ENCODE results near the gene LAMB1. TPM values are rescaled to one million over a fixed set of nuclear protein-coding genes. Genes with fewer than 3 reads are reported as not detected.

The LAMB1 gene
- total RNA-seq, 1 experiment from 2014 or later: 101 TPM

GRCh38 chr7:107998150-107998549, 4.8 kb downstream of the LAMB1 start:
- BruUV-seq (replicated peaks): no TSS peak
- no peaks in the 10 kb centered on the region for H3K27me3 ChIP-seq (ENCODE audit: low read length)

DNA sequence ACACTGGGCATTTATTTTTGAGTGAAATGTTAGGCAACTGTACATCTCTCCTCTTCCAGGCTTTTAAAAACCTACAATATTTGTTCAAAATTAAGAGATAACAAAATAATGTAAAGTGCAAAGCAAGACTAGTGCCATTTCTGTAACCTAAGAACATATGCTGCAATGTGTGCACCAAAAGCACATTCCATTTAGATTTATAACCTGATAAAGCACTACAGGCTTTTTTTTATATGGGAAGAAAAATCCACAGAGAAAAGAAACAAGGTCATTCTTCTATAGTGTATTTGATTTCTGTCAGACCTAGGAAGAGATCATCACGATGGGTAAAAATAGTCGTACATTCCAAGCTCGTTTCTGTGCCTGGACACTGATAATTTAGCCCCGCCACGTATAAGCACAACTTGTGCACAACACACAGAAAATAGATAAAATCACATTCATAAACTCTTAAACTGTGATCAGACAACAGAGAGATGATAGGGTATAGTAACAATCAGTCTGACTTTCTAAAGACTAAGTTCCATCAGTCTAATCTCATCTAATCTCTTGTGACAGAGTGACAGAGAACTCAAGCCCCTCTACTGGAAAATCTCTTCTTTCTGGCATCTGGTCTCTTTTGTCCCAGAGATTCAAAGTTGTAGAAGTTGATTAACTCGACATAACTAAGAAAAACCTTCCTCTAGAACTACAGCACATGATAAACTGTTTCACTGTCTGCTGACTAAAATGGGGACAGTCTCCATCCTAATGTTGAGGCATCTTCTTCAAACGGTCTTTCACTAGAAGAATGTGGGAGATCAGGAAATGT, 6.7 kb downstream of the LAMB1 start:
- ATAC-seq (peak; percentile 67), DNase-seq (peak; percentile 69)
- Histone ChIP-seq H2AFZ (ENCODE audit: low read length) (0 out of 2 replicates have a peak overlapping the region, but pooled peaks have one; percentile 6), H3K9me2 (replicated peaks; ENCODE audit: low read length) (no peaks in the 10 kb centered on the region), H3K4me3 (ENCODE audit: low read length) (peak overlapping the region; percentile 22; the same call in 1 of the 2 replicates), H3K9me3 (ENCODE audit: low read length) (no peaks in the 10 kb centered on the region), H3F3A (ENCODE audit: low read length, unreplicated experiment) (peaks cover 14% of the 10 kb centered on the region), H3K79me2 (ENCODE audit: low read length) (peaks cover 38% of the 10 kb centered on the region), H4K20me1 (ENCODE audit: low read length) (no peaks in the 10 kb centered on the region), H3K27me3 (ENCODE audit: low read length) (no peaks in the 10 kb centered on the region), H3K4me1 (ENCODE audit: insufficient read depth, low read length) (peaks cover 73% of the 10 kb centered on the region), H3K36me3 (ENCODE audit: low read depth, low read length) (peaks cover 31% of the 10 kb centered on the region), H3K4me2 (ENCODE audit: low read length) (peak overlapping the region; percentile 66), H3K27ac (ENCODE audit: low read length) (peak overlapping the region; percentile 88), H3K9ac (ENCODE audit: low read length) (peak overlapping the region; percentile 53)
- BruUV-seq (replicated peaks): no TSS peak
- ChIA-PET POLR2A (ENCODE audit: unreplicated experiment) (no interaction called here), CTCF (no interaction called here)
- intact Hi-C loops (cut with micrococcal nuclease): loop anchor here (1.0 to 5.0 kb wide), 3 partner anchors 19 to 151 kb away; no protein-coding TSS in a partner anchor
- TF ChIP-seq EZH2 (IDR thresholded peaks at IDR 0.05; ENCODE audit: low read length, unreplicated experiment) (no peak), EZH2phosphoT487 (IDR thresholded peaks at IDR 0.05; ENCODE audit: borderline replicate concordance, low read length) (no peak)
- TF ChIP-seq, protein P1, sequence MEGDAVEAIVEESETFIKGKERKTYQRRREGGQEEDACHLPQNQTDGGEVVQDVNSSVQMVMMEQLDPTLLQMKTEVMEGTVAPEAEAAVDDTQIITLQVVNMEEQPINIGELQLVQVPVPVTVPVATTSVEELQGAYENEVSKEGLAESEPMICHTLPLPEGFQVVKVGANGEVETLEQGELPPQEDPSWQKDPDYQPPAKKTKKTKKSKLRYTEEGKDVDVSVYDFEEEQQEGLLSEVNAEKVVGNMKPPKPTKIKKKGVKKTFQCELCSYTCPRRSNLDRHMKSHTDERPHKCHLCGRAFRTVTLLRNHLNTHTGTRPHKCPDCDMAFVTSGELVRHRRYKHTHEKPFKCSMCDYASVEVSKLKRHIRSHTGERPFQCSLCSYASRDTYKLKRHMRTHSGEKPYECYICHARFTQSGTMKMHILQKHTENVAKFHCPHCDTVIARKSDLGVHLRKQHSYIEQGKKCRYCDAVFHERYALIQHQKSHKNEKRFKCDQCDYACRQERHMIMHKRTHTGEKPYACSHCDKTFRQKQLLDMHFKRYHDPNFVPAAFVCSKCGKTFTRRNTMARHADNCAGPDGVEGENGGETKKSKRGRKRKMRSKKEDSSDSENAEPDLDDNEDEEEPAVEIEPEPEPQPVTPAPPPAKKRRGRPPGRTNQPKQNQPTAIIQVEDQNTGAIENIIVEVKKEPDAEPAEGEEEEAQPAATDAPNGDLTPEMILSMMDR (conservative IDR thresholded peaks at IDR 0.05; ENCODE audit: low read depth, low read length): no peak

More at GRCh38 chr7:107998150-107998549, 4.8 kb downstream of the LAMB1 start:
- peaks cover 14% of the 10 kb centered on the region for H3F3A ChIP-seq (ENCODE audit: low read length, unreplicated experiment)
- peaks cover 77% of the 10 kb centered on the region for H3K4me1 ChIP-seq (ENCODE audit: insufficient read depth, low read length)
- peaks cover 54% of the 10 kb centered on the region for H3K79me2 ChIP-seq (ENCODE audit: low read length)
- H3K4me2 ChIP-seq (ENCODE audit: low read length): peak overlapping the region; percentile 99
- peaks cover 26% of the 10 kb centered on the region for H3K36me3 ChIP-seq (ENCODE audit: low read depth, low read length)
- H2AFZ ChIP-seq (ENCODE audit: low read length): no peak overlapping the region
- H3K9me3 ChIP-seq (ENCODE audit: low read length): no peaks in the 10 kb centered on the region
- DNase-seq: peak; percentile 41
- CTCF ChIA-PET: no interaction called here
- TF ChIP-seq EZH2phosphoT487 (IDR thresholded peaks at IDR 0.05; ENCODE audit: borderline replicate concordance, low read length): no peak
- TF ChIP-seq, protein P1 (conservative IDR thresholded peaks at IDR 0.05; ENCODE audit: low read depth, low read length): no peak
- TF ChIP-seq EZH2 (IDR thresholded peaks at IDR 0.05; ENCODE audit: low read length, unreplicated experiment): no peak
- POLR2A ChIA-PET (ENCODE audit: unreplicated experiment): no interaction called here
- H3K27ac ChIP-seq (ENCODE audit: low read length): 0 out of 2 replicates have a peak overlapping the region, but pooled peaks have one; percentile 10
- intact Hi-C loops (cut with micrococcal nuclease): loop anchor here (5.0 kb wide), 1 partner anchor 149 kb away; no protein-coding TSS in a partner anchor
- H3K4me3 ChIP-seq (ENCODE audit: low read length): peak overlapping the region; percentile 20; the same call in 1 of the 2 replicates
- H3K9ac ChIP-seq (ENCODE audit: low read length): no peak overlapping the region
- no peaks in the 10 kb centered on the region for H3K9me2 ChIP-seq (replicated peaks; ENCODE audit: low read length)
- ATAC-seq: no peak
- H4K20me1 ChIP-seq (ENCODE audit: low read length): no peaks in the 10 kb centered on the region
